HG03280 (cell line): ENCODE measurements around the gene GNG13.
"Not testable (repeated sequence)": the region's sequence is repeated elsewhere in the genome, so short reads cannot be mapped to it uniquely, and the experiment has no call there.

Source experiments
- ATAC-seq: cut with Tn5 transposase; IDR thresholded peaks from one replicate; pipeline ENCODE4 v1.9.1; 2021; ENCODE audit warnings: mild to moderate bottlenecking, moderate library complexity; ENCODE audit not compliant: unreplicated experiment

GNG13 gene

GRCh38 chr16:780296-780695 is 20.2 kb downstream of the GNG13 start:
- no peak for ATAC-seq

GRCh38 chr16:779561-779960 is 21.0 kb downstream of the GNG13 start:
- no peak for ATAC-seq

GRCh38 chr16:778909-779527 is 21.5 kb downstream of the GNG13 start:
- ATAC-seq, result no peak

GRCh38 chr16:778447-778846 is 22.1 kb downstream of the GNG13 start:
- no peak for ATAC-seq

GRCh38 chr16:777826-778225 is 22.7 kb downstream of the GNG13 start:
- no peak for ATAC-seq

- no peak for ATAC-seq
Measured at GRCh38 chr16:776824-777223, 23.7 kb downstream of the GNG13 start.

- ATAC-seq, result not testable (repeated sequence)
Measured at GRCh38 chr16:776298-776697, 24.2 kb downstream of the GNG13 start.

GRCh38 chr16:775236-775796 is 25.2 kb downstream of the GNG13 start:
- no peak for ATAC-seq

- no peak for ATAC-seq
Measured at GRCh38 chr16:774086-775001, 26.2 kb downstream of the GNG13 start.

- no peak for ATAC-seq
Measured at GRCh38 chr16:772959-773358, 27.6 kb downstream of the GNG13 start.

GRCh38 chr16:770411-770810 is 30.1 kb downstream of the GNG13 start:
- ATAC-seq, result no peak

- no peak for ATAC-seq
Measured at GRCh38 chr16:769934-770333, 30.6 kb downstream of the GNG13 start.

GRCh38 chr16:769184-769784 is 31.2 kb downstream of the GNG13 start:
- ATAC-seq, result no peak

GRCh38 chr16:768428-768827 is 32.1 kb downstream of the GNG13 start:
- ATAC-seq, result no peak

- ATAC-seq, result no peak
Measured at GRCh38 chr16:767743-768235, 32.7 kb downstream of the GNG13 start.

GRCh38 chr16:766820-767640 is 33.5 kb downstream of the GNG13 start:
- ATAC-seq, result no peak

GRCh38 chr16:766008-766819 is 34.3 kb downstream of the GNG13 start:
- no peak for ATAC-seq

GRCh38 chr16:765488-765865 is 35.1 kb downstream of the GNG13 start:
- no peak for ATAC-seq

GRCh38 chr16:764848-765487 is 35.6 kb downstream of the GNG13 start:
- ATAC-seq, result no peak
